Thyroid gland (tissue), 4 donors: Measurements from ENCODE around the gene BCL7C.

Source experiments
- POLR2A ChIP-seq, 2 donors: fragments of 450-650 bp; IDR thresholded peaks; one replicate each; pipeline ENCODE4 v1.6.1; 2017; ENCODE audit warnings: antibody characterized with exemption in 2 of 2, mild to moderate bottlenecking in 2 of 2, moderate library complexity in 1 of 2
- TF ChIP-seq, protein P1 (sequence below), 6 experiments: fragments of 200-600 bp in 3 of 6; fragments of 450-650 bp in 3 of 6; sonication (generic) in 3 of 6; IDR thresholded peaks; one replicate each; pipeline ENCODE4 v1.5.1; 2016 to 2019; ENCODE audit warnings: antibody characterized with exemption in 6 of 6, mild to moderate bottlenecking in 2 of 6, inconsistent platforms in 1 of 6, moderate library complexity in 1 of 6

DNA sequence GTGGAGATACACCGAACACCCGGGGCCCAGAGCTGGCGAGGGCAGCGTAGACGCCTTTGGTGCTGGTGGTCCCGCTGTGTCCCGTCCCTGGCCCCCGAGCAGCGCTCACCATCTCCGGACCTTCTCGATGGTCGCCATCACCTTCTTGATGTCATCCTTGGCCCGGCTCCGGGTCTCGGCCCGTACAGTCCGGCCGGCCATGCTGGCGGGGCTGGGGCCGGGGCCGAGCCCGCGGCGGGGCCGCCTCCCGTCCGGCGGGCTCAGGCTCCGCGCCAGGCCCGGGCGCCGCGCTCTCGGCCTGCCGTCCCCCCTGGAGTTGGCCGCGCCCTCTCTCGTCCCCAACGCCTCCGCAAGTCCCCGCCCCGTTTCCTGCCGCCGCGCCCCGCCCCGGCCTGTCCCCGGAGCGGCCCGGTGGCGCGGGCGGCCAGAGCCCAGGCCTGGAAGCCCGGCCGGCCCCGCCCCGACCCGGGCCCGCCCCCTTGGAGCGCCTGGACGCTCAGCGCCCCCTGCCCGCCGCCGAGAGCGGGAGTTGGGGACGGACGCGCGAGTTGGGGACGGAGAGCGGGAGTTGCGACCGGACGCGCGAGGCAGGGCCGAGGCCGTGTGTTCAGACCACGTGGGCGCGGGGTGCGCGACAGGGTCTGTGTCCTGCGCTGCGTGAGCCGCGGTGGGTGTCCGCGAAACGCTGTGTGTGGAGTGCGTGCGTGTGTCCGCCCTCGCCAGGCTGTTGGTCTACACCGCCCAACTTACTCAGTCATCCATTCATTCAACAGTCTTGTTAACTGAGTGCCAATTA, at the start of gene BCL7C:
- TF ChIP-seq, protein P1, sequence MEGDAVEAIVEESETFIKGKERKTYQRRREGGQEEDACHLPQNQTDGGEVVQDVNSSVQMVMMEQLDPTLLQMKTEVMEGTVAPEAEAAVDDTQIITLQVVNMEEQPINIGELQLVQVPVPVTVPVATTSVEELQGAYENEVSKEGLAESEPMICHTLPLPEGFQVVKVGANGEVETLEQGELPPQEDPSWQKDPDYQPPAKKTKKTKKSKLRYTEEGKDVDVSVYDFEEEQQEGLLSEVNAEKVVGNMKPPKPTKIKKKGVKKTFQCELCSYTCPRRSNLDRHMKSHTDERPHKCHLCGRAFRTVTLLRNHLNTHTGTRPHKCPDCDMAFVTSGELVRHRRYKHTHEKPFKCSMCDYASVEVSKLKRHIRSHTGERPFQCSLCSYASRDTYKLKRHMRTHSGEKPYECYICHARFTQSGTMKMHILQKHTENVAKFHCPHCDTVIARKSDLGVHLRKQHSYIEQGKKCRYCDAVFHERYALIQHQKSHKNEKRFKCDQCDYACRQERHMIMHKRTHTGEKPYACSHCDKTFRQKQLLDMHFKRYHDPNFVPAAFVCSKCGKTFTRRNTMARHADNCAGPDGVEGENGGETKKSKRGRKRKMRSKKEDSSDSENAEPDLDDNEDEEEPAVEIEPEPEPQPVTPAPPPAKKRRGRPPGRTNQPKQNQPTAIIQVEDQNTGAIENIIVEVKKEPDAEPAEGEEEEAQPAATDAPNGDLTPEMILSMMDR (IDR thresholded peaks at IDR 0.05), result peak in 3 of 6 experiments; percentile 35 to 69 (median 63)
- peak; percentile 58 to 72 for TF ChIP-seq POLR2A (IDR thresholded peaks at IDR 0.05)
